ENCODE measurements around the gene GNA15.

The GNA15 gene

GRCh38 chr19:3102239-3103140 is 33.3 kb upstream of the GNA15 start:
- TF ChIP-seq POLR2AphosphoS5 (IDR thresholded peaks at IDR 0.05; ENCODE audit: low read depth) (no peak), REST (IDR thresholded peaks at IDR 0.05; ENCODE audit: insufficient replicate concordance, low read depth) (no peak), SPI1 (IDR thresholded peaks at IDR 0.05; ENCODE audit: borderline replicate concordance, low read depth) (no peak), CTCF (IDR thresholded peaks at IDR 0.05; ENCODE audit: insufficient read depth, low read length) (no peak), GABPA (IDR thresholded peaks at IDR 0.05; ENCODE audit: low read depth) (no peak)
- H3K4me3 ChIP-seq (replicated peaks; ENCODE audit: insufficient read depth, low read length): no peak overlapping the region
- no peak overlapping the region for H3K27ac ChIP-seq (replicated peaks)
- H3K27me3 ChIP-seq (ENCODE audit: insufficient read depth, poor library complexity, severe bottlenecking): peaks cover 19% of the 10 kb centered on the region
- no peak for DNase-seq (ENCODE audit: low read depth in 1 of 2, low spot score in 1 of 2)

- Histone ChIP-seq H3K27ac (replicated peaks) (no peak overlapping the region), H3K4me3 (replicated peaks; ENCODE audit: insufficient read depth, low read length) (no peak overlapping the region), H3K27me3 (ENCODE audit: insufficient read depth, poor library complexity, severe bottlenecking) (peaks cover 6% of the 10 kb centered on the region)
- TF ChIP-seq SPI1 (IDR thresholded peaks at IDR 0.05; ENCODE audit: borderline replicate concordance, low read depth) (no peak), REST (IDR thresholded peaks at IDR 0.05; ENCODE audit: insufficient replicate concordance, low read depth) (no peak), GABPA (IDR thresholded peaks at IDR 0.05; ENCODE audit: low read depth) (no peak), POLR2AphosphoS5 (IDR thresholded peaks at IDR 0.05; ENCODE audit: low read depth) (no peak), CTCF (IDR thresholded peaks at IDR 0.05; ENCODE audit: insufficient read depth, low read length) (no peak)
- no peak for DNase-seq (ENCODE audit: low read depth in 1 of 2, low spot score in 1 of 2)
These were observed 31.2 kb upstream of the GNA15 start for GRCh38 chr19:3104708-3104983.

GRCh38 chr19:3105641-3106508 is 30.0 kb upstream of the GNA15 start:
- no peak for TF ChIP-seq CTCF (IDR thresholded peaks at IDR 0.05; ENCODE audit: insufficient read depth, low read length)
- TF ChIP-seq GABPA (IDR thresholded peaks at IDR 0.05; ENCODE audit: low read depth): no peak
- TF ChIP-seq REST (IDR thresholded peaks at IDR 0.05; ENCODE audit: insufficient replicate concordance, low read depth): no peak
- TF ChIP-seq POLR2AphosphoS5 (IDR thresholded peaks at IDR 0.05; ENCODE audit: low read depth): no peak
- no peak for TF ChIP-seq SPI1 (IDR thresholded peaks at IDR 0.05; ENCODE audit: borderline replicate concordance, low read depth)
- no peak for DNase-seq (ENCODE audit: low read depth in 1 of 2, low spot score in 1 of 2)
- H3K27ac ChIP-seq (replicated peaks): no peak overlapping the region

More at GRCh38 chr19:3105641-3106508, 30.0 kb upstream of the GNA15 start:
- H3K27me3 ChIP-seq (ENCODE audit: insufficient read depth, poor library complexity, severe bottlenecking): peaks cover 3% of the 10 kb centered on the region
- H3K4me3 ChIP-seq (replicated peaks; ENCODE audit: insufficient read depth, low read length): no peak overlapping the region

All from HL-60 (cell line).